Measurements from ENCODE around the gene SENP5.
"Not testable (repeated sequence)": the region's sequence is repeated elsewhere in the genome, so short reads cannot be mapped to it uniquely, and the experiment has no call there.

GRCh38 chr3:196829651-196830050, 38.1 kb upstream of the SENP5 start:
- TF ChIP-seq ZNF274 (IDR thresholded peaks at IDR 0.05; ENCODE audit: low read depth, low read length); SUZ12 (IDR thresholded peaks at IDR 0.05; ENCODE audit: extremely low read depth, insufficient read depth, insufficient read length): not testable (repeated sequence)
